LNCaP clone FGC (cell line): ENCODE measurements around the gene PARVB.

Experiments
- DNase-seq: peaks from one replicate; pipeline ENCODE4 v3.0.0-alpha.2; 2011; ENCODE audit warnings: low read depth
- H3K4me3 ChIP-seq: 2 replicates; pipeline ENCODE4 v1.5.1; 2011; ENCODE audit warnings: mild to moderate bottlenecking, low read depth, low read length, control low read depth
- TF ChIP-seq, protein P1 (sequence below): IDR thresholded peaks from 2 replicates; pipeline ENCODE4 v1.5.1; 2012; ENCODE audit warnings: mild to moderate bottlenecking; ENCODE audit not compliant: control insufficient read depth, insufficient read depth; ENCODE audit errors: extremely low read depth

The PARVB gene

DNA sequence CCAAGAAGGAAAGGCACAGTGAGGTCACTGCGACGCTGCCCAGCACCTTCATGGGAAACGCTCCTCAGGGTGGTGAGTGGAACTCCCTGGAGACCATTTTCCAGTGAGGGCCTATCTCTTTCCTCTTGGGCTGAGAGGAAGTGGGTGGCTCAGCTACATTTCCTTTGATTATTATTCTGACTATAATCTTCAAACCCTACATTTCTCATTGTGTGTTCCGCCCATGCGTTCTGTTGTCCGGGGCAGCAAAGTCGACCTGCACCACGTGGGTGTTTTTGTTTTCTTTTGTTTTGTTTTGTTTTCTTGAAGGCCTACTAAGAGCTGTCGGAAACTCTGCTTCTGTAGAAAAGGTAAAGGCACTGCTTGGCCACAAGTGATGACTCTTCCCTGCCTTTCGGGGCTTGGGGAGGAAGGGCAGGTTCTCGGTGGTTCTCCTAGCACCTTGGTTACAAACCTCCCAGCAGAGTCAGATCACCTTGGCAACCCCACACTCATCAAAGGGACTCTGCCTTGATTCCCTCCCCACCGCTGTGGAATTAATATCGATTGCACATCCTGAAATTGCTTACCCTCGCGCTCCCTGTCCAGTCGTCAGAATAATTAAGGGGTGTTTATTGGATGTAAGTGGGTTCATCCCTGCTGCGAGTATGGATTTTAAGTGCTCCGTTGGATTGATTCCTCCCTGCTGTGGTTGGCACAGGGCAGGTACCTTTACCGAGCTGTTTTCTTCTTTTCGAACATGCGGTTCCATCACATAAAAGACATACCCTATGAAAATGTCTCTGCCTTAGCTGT is 7.3 kb downstream of the PARVB start:
- H3K4me3 ChIP-seq, result no peak overlapping the region
- no peak for DNase-seq
- TF ChIP-seq, protein P1, sequence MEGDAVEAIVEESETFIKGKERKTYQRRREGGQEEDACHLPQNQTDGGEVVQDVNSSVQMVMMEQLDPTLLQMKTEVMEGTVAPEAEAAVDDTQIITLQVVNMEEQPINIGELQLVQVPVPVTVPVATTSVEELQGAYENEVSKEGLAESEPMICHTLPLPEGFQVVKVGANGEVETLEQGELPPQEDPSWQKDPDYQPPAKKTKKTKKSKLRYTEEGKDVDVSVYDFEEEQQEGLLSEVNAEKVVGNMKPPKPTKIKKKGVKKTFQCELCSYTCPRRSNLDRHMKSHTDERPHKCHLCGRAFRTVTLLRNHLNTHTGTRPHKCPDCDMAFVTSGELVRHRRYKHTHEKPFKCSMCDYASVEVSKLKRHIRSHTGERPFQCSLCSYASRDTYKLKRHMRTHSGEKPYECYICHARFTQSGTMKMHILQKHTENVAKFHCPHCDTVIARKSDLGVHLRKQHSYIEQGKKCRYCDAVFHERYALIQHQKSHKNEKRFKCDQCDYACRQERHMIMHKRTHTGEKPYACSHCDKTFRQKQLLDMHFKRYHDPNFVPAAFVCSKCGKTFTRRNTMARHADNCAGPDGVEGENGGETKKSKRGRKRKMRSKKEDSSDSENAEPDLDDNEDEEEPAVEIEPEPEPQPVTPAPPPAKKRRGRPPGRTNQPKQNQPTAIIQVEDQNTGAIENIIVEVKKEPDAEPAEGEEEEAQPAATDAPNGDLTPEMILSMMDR, result no peak

DNA sequence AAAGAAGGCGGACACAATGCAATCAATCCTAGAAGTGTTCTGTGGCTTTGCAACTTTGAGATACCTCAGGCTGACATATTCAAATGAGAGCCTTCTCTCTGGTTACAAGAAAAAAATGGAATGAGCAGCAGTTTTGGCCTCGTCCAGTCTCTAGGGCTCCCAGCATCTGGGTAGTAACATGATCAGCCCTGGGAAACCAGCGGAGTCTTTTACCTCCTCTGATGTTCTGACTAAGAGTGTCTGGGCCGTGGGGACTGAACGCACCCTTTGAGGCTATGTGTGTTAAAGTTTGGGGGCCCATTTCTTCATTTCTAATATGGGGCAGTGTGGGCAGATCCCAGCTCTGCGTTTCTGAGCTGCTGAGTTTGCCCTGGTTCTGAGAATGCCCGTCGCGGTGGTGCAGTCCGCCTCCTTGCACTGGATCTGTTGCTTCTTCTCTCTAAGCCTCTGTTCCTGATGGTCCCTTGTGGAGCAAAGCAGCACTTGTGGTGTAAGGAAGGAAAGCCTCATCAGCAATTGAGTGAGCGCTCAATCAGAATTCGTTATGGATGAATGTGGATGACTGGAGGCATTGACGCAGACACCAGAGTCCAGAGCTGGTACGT is 8.1 kb downstream of the PARVB start:
- DNase-seq, result no peak
- TF ChIP-seq, protein P1, result no peak
- H3K4me3 ChIP-seq, result no peak overlapping the region

DNA sequence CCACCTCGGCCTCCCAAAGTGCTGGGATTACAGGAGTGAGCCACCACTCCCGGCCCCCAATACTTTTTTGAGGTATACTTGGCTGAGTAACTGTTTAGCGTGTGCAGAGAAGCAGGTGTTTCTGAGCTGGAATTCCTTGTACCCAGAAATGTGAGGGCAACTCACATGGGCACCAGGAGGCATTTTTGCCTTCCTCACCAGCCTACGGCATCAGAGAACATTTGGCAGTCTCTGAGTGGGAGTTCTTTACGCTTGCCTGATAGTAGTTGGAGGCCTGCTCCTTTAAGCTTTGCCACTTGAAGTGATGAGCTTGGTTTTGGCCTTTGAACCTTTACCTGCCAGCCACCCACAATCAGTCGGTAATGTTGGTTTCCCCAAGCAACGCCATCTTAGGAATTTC is 9.2 kb downstream of the PARVB start:
- DNase-seq, result no peak
- TF ChIP-seq, protein P1, result no peak
- H3K4me3 ChIP-seq, result no peak overlapping the region

DNA sequence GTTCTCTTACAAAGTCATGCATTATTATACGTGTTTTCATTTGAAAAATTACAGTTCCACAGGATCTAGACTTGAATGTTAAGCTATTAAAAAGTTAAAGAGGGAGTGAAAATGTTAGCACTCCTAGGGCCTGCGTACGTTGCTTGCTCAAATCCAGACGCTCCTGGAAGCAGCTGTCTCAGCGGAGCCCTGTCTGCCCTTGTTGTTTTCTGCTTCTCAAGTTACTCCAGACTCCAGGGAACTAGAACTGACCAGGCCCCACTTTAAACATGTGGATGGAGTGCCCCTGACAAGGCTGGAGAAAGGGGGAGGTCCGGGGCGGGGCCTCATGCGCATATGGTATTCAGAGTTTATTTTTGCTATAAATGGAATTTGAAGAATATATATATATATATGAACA is 9.6 kb downstream of the PARVB start:
- H3K4me3 ChIP-seq, result no peak overlapping the region
- TF ChIP-seq, protein P1, result no peak
- no peak for DNase-seq

DNA sequence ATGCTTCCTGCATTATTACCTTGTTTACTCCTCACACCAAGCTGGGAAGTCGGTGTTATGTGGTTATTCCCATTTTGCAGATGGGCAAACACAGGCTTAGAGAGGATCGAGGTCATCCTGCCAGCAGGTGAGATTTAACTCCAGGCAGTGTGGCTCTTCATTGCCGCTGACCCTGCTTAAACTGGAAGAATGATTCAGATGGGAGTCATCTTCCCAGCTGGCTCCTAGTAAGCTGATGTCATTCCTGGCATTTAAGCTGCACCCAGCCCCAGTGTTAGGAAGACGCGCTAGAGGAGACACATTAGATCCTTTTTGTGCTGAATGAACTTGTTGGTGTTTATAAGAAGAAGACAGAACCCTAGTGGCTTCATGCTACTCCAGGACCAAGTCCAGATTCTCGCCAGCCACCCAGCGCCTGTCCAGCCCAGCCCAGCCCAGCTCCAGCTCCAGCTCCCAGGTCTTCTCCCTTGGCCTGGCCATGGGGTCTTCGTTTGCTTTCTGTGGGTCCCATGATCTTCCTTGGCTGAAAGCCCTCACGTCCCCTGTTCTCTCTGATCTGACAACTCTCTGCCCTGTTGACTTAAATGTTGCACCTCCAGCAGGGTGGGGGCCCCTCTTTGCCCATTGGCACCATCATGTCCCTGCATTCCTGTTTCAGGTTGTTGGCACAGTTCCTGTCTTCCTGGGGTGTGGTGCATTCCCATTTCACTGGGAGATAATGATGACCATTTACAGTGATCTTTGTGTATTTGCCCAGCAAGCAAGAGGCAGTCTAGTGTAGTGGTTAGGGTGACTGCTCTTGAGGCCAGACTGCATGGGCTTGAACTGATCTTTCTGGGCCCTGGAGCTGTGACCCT is 13.6 kb downstream of the PARVB start:
- H3K4me3 ChIP-seq, result no peak overlapping the region
- TF ChIP-seq, protein P1, result no peak
- no peak for DNase-seq

DNA sequence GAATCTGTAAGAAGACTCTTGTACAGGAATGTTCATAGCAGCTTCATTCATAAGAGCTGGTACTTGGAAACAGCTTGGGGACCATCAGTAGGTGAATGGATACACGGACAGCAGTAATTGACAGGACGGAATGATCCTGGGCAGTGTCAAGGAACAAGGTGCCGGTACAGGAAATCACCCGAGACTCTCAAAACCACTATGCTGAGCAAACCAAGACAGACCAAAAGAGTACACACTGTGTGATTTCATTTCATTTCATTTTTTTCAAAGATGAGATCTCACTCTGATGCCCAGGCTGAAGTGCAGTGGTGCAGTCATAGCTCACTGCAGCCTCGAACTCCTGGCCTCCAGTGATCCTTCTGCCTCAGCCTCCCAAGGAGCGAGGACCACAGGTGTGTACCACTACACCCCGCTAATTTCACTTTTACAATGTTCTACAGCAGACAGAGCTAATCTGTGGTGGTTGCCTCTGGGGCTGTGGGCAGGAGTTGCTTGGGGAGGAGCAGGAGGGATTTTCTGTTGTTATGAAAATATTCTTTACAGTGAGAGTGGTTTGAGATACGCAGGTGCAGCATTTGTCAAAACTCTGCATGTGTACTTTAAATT is 15.6 kb downstream of the PARVB start:
- no peak for DNase-seq
- no peak overlapping the region for H3K4me3 ChIP-seq
- TF ChIP-seq, protein P1, result no peak
